ENCODE data around the gene GFRA1. TPM values are rescaled to one million over a fixed set of nuclear protein-coding genes. Genes with fewer than 3 reads are reported as not detected.

The GFRA1 gene
- total RNA-seq, 1 donor from 2014 or later: 4.2 TPM

- Mint-ChIP-seq H3K27me3 (ENCODE audit: unreplicated experiment) (no peaks in the 10 kb centered on the region), H3K4me3 (ENCODE audit: unreplicated experiment) (no peak overlapping the region), H3K36me3 (ENCODE audit: low read depth, unreplicated experiment) (no peaks in the 10 kb centered on the region), H3K4me1 (ENCODE audit: unreplicated experiment) (no peaks in the 10 kb centered on the region), H3K9me3 (ENCODE audit: unreplicated experiment) (no peaks in the 10 kb centered on the region), H3K27ac (ENCODE audit: unreplicated experiment) (no peak overlapping the region)
- DNase-seq (ENCODE audit: low spot score): no peak
- TF ChIP-seq, protein P1, sequence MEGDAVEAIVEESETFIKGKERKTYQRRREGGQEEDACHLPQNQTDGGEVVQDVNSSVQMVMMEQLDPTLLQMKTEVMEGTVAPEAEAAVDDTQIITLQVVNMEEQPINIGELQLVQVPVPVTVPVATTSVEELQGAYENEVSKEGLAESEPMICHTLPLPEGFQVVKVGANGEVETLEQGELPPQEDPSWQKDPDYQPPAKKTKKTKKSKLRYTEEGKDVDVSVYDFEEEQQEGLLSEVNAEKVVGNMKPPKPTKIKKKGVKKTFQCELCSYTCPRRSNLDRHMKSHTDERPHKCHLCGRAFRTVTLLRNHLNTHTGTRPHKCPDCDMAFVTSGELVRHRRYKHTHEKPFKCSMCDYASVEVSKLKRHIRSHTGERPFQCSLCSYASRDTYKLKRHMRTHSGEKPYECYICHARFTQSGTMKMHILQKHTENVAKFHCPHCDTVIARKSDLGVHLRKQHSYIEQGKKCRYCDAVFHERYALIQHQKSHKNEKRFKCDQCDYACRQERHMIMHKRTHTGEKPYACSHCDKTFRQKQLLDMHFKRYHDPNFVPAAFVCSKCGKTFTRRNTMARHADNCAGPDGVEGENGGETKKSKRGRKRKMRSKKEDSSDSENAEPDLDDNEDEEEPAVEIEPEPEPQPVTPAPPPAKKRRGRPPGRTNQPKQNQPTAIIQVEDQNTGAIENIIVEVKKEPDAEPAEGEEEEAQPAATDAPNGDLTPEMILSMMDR (IDR thresholded peaks at IDR 0.05; ENCODE audit: unreplicated experiment): no peak
Measured at GRCh38 chr10:116147147-116147905, 125.7 kb downstream of the GFRA1 start.

- H3K4me1 Mint-ChIP-seq (ENCODE audit: unreplicated experiment): no peaks in the 10 kb centered on the region
- H3K4me3 Mint-ChIP-seq (ENCODE audit: unreplicated experiment): no peak overlapping the region
- H3K9me3 Mint-ChIP-seq (ENCODE audit: unreplicated experiment): no peaks in the 10 kb centered on the region
- TF ChIP-seq, protein P1 (IDR thresholded peaks at IDR 0.05; ENCODE audit: unreplicated experiment): no peak
- H3K27ac Mint-ChIP-seq (ENCODE audit: unreplicated experiment): no peak overlapping the region
- no peaks in the 10 kb centered on the region for H3K27me3 Mint-ChIP-seq (ENCODE audit: unreplicated experiment)
- no peak for DNase-seq (ENCODE audit: low spot score)
- H3K36me3 Mint-ChIP-seq (ENCODE audit: low read depth, unreplicated experiment): no peaks in the 10 kb centered on the region
Measured at GRCh38 chr10:116146372-116147140, 126.5 kb downstream of the GFRA1 start.

DNA sequence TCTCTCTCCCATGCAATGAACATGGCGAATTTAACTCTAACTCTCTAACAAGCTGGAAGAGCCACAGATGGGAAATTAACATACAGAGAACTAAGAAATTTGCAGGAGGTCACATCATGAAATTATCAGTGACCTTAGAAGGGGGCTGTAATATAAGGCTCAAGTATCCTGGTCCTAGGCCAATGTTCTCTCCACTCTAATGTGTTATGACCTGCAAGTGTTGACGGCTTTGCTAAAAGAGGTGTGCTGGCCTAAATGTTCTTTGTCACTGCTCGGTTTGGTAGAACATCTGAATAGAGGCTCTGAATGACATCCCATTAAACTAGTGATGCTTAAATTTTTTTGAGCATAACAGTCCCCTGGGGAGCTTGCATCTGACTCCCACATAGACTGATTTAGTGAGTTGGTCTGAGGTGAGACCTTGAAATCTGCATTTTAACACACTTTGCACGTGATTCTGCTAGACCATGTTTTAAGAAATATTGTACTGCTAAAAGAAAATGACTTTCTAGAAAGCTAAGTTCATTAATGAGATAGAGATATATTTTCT lies 129.3 kb downstream of the GFRA1 start:
- Mint-ChIP-seq H3K4me3 (ENCODE audit: unreplicated experiment) (no peak overlapping the region), H3K36me3 (ENCODE audit: low read depth, unreplicated experiment) (no peaks in the 10 kb centered on the region), H3K9me3 (ENCODE audit: unreplicated experiment) (no peaks in the 10 kb centered on the region), H3K4me1 (ENCODE audit: unreplicated experiment) (no peaks in the 10 kb centered on the region), H3K27ac (ENCODE audit: unreplicated experiment) (no peak overlapping the region), H3K27me3 (ENCODE audit: unreplicated experiment) (no peaks in the 10 kb centered on the region)
- no peak for DNase-seq (ENCODE audit: low spot score)
- TF ChIP-seq, protein P1 (IDR thresholded peaks at IDR 0.05; ENCODE audit: unreplicated experiment): no peak

- Mint-ChIP-seq H3K4me1 (ENCODE audit: unreplicated experiment) (no peaks in the 10 kb centered on the region), H3K27me3 (ENCODE audit: unreplicated experiment) (peaks cover 2% of the 10 kb centered on the region), H3K27ac (ENCODE audit: unreplicated experiment) (no peak overlapping the region), H3K4me3 (ENCODE audit: unreplicated experiment) (no peak overlapping the region), H3K9me3 (ENCODE audit: unreplicated experiment) (no peaks in the 10 kb centered on the region), H3K36me3 (ENCODE audit: low read depth, unreplicated experiment) (no peaks in the 10 kb centered on the region)
- DNase-seq (ENCODE audit: low spot score): no peak
- TF ChIP-seq, protein P1 (IDR thresholded peaks at IDR 0.05; ENCODE audit: unreplicated experiment): no peak
Measured at GRCh38 chr10:116141855-116142254, 131.2 kb downstream of the GFRA1 start.

All from endothelial cell (in vitro differentiated cells).